Heart right ventricle (tissue), 16 donors: ENCODE results near the gene RBM45. TPM values are rescaled to one million over a fixed set of nuclear protein-coding genes. Genes with fewer than 3 reads are reported as not detected.
A peak's percentile ranks its signal among the peaks of the same experiment; 100 is the strongest.

ENCODE experiments used
- ATAC-seq, 8 donors: fragments of 200-7000 bp; cut with Tn5 transposase; one replicate each; pipeline ENCODE4 v1.9.1; 2020; ENCODE audit warnings: mild to moderate bottlenecking in 8 of 8, moderate library complexity in 8 of 8, moderate number of reproducible peaks in 1 of 8
- DNase-seq, 2 donors: peaks; one replicate each; pipeline ENCODE4 v3.0.0-alpha.2; 2020
- H3K27ac ChIP-seq, 10 donors: fragments of 200-600 bp; sonication (generic) in 2 of 10; one replicate each; pipeline versions ENCODE4 v1.5.0 to v1.8.0; 2020 to 2022; ENCODE audit warnings: mild to moderate bottlenecking in 3 of 10
- H3K27me3 ChIP-seq, 7 donors: fragments of 200-600 bp; one replicate each; pipeline ENCODE4 v1.8.0; 2021 to 2022; ENCODE audit warnings: mild to moderate bottlenecking in 2 of 7
- H3K36me3 ChIP-seq, 9 donors: fragments of 200-600 bp; sonication (generic) in 1 of 9; one replicate each; pipeline versions ENCODE4 v1.5.0 to v1.8.0; 2020 to 2022; ENCODE audit warnings: mild to moderate bottlenecking in 2 of 9
- H3K4me1 ChIP-seq, 9 donors: fragments of 200-600 bp; sonication (generic) in 1 of 9; one replicate each; pipeline versions ENCODE4 v1.5.0 to v1.8.0; 2020 to 2022; ENCODE audit warnings: mild to moderate bottlenecking in 4 of 9
- H3K4me3 ChIP-seq, 10 donors: fragments of 200-600 bp; sonication (generic) in 2 of 10; one replicate each; pipeline versions ENCODE4 v1.5.0 to v1.8.0; 2020 to 2022; ENCODE audit warnings: mild to moderate bottlenecking in 7 of 10, moderate library complexity in 2 of 10
- H3K9me3 ChIP-seq, 11 donors: fragments of 200-600 bp in 10 of 11; sonication (generic) in 2 of 11; one replicate each; pipeline versions ENCODE4 v1.5.0 to v1.8.0; 2013 to 2022; ENCODE audit warnings: mild to moderate bottlenecking in 2 of 11, control low read depth in 1 of 11, moderate library complexity in 1 of 11
- CTCF ChIP-seq, 9 donors: fragments of 200-600 bp; sonication (generic) in 2 of 9; IDR thresholded peaks; one replicate each; pipeline versions ENCODE4 v1.5.0 to v1.8.0; 2021 to 2022; ENCODE audit warnings: antibody characterized with exemption in 9 of 9, mild to moderate bottlenecking in 5 of 9, moderate library complexity in 1 of 9
- WGBS, 2 donors: extraction: QIAGEN DNeasy Blood & Tissue Kit; methylation state at CpG; one replicate each; pipeline ENCODE4 v1.1.7; 2013; ENCODE audit warnings: inconsistent platforms in 1 of 2; 5-methylcytosine and 5-hydroxymethylcytosine counted together
- intact Hi-C, 10 donors: fragments of 100-400 bp; cut with DNase I; formaldehyde crosslinking; loops; one replicate each; pipeline versions ENCODE4 v1.11.1 to v1.14.2; 2022
- polyA plus RNA-seq, 2 donors: library from polyadenylated mRNA; stranded (reverse); fragments of 200-250 nt; gene quantifications; one replicate each; pipeline ENCODE4 v1.2.3, GENCODE V29; 2013
- total RNA-seq, 10 donors: library from RNA; stranded (reverse); fragmentation: NEBNext Ultra II Directional in 3 of 10; extraction: Animal tissue kit (Norgen Biotek cat#: 25700) in 3 of 10; gene quantifications; one replicate each; pipeline versions ENCODE4 v1.2.1 to v1.2.4, GENCODE V29; 2021 to 2023
- donor health status: Arrhythmogenic right ventricular cardiomyopathy.
- donor health status: ischemic (EF 13 %, LVEDD 7.1; RV severe dilation, severe dysfunction).
- donor health status: healthy with polysubstance abuse.
- donor health status: DM: no; HTN: yes; CAD: no.
- donor health status: DM: no; HTN: no; CAD: no.
- donor health status: ischemic (EF 25% LVEDD 6.9; RV normal size, moderate dysfunction).
- donor health status: ischemic (EF 25% LVEDD 5.7; RV mildly dilated, moderate dysfunction).
- donor health status: healthy.
- donor health status: DM: yes; HTN: yes; CAD: no.
- donor health status: Ischemic cardiomyopathy.
- donor health status: ischemic (EF 35%, LVEDD 5.7; RV mildly dilated, moderate dysfunction).
- donor health status: nonischemic (EF 11% LVEDD 7.7; RV severe dilation, severe dysfunction).
- donor health status: DM: yes; HTN: yes; CAD: no.
- donor health status: PGD.
- donor health status: ischemic (EF 29% LVEDD 5.4; RV normal size, mild dysfunction).
- donor health status: nonischemic (EF 23%, LVEDD 6.1; RV moderate dilation, normal function).

The RBM45 gene
- total and polyA plus RNA-seq, 12 donors, result 4.4 to 13.7 (median 5.9) TPM

GRCh38 chr2:178109813-178110212, 2.4 kb upstream of the RBM45 start:
- peaks cover 0 to 22% (median 9%) of the 10 kb centered on the region in 9 donors for H3K4me1 ChIP-seq
- no peak for ATAC-seq
- H3K27me3 ChIP-seq, result no peaks in the 10 kb centered on the region
- H3K4me3 ChIP-seq, result no peak overlapping the region
- 4 to 9% methylated on average over 1 of the region's 1 CpG for WGBS, 2 donors
- no peak overlapping the region for H3K27ac ChIP-seq
- no peaks in the 10 kb centered on the region for H3K9me3 ChIP-seq
- TF ChIP-seq CTCF (IDR thresholded peaks at IDR 0.05), result peak in 8 of 9 donors; percentile 35 to 70 (median 62)
- intact Hi-C loops, result loop anchor here in 9 of 10 donors (5.0 to 10.0 kb wide), 6 partner anchors 172 to 305 kb away; no protein-coding TSS in a partner anchor
- DNase-seq, result no peak
- H3K36me3 ChIP-seq, result no peaks in the 10 kb centered on the region

GRCh38 chr2:178110681-178111080, 1.6 kb upstream of the RBM45 start:
- Histone ChIP-seq H3K9me3 (no peaks in the 10 kb centered on the region), H3K36me3 (no peaks in the 10 kb centered on the region), H3K4me3 (no peak overlapping the region), H3K4me1 (peaks cover 0 to 22% (median 9%) of the 10 kb centered on the region in 9 donors), H3K27ac (no peak overlapping the region), H3K27me3 (no peaks in the 10 kb centered on the region)
- intact Hi-C loops, result loop anchor here in 9 of 10 donors (5.0 to 10.0 kb wide), 6 partner anchors 172 to 304 kb away; no protein-coding TSS in a partner anchor
- DNase-seq (no peak), ATAC-seq (no peak)
- TF ChIP-seq CTCF (IDR thresholded peaks at IDR 0.05), result no peak
- 85 to 86% methylated on average over 4 of the region's 4 CpGs for WGBS, 2 donors

- WGBS, 2 donors, result 97 to 100% methylated on average over 1 of the region's 1 CpG
Measured at GRCh38 chr2:178111743-178112142, 494 bp upstream of the RBM45 start.

GRCh38 chr2:178114462-178114861, 2.2 kb downstream of the RBM45 start:
- H3K4me1 ChIP-seq, result peaks cover 3 to 22% (median 9%) of the 10 kb centered on the region in 9 donors
- 89 to 92% methylated on average over 2 of the region's 2 CpGs for WGBS, 2 donors
- DNase-seq (no peak), ATAC-seq (no peak)
- H3K9me3 ChIP-seq, result no peaks in the 10 kb centered on the region
- H3K27ac ChIP-seq, result no peak overlapping the region
- no peaks in the 10 kb centered on the region for H3K27me3 ChIP-seq
- TF ChIP-seq CTCF (IDR thresholded peaks at IDR 0.05), result no peak
- intact Hi-C loops, result loop anchor here in 9 of 10 donors (5.0 to 10.0 kb wide), 6 partner anchors 168 to 300 kb away; no protein-coding TSS in a partner anchor
- H3K36me3 ChIP-seq, result peaks cover 0 to 36% (median 3%) of the 10 kb centered on the region in 9 donors
- H3K4me3 ChIP-seq, result no peak overlapping the region

More at GRCh38 chr2:178111743-178112142, 494 bp upstream of the RBM45 start:
- Histone ChIP-seq H3K27me3 (no peaks in the 10 kb centered on the region), H3K27ac (peak overlapping the region in 5 of 10 donors; percentile 75 to 89 (median 81)), H3K9me3 (no peaks in the 10 kb centered on the region), H3K4me1 (peaks cover 0 to 22% (median 9%) of the 10 kb centered on the region in 9 donors), H3K4me3 (peak overlapping the region in 4 of 10 donors; percentile 84 to 98 (median 88)), H3K36me3 (peaks cover 0 to 10% (median 0%) of the 10 kb centered on the region in 9 donors)
- DNase-seq, result no peak
- intact Hi-C loops, result loop anchor here in 9 of 10 donors (5.0 to 10.0 kb wide), 6 partner anchors 171 to 303 kb away; no protein-coding TSS in a partner anchor
- ATAC-seq, result no peak
- no peak for TF ChIP-seq CTCF (IDR thresholded peaks at IDR 0.05)
